NCI-H1417 treated with DMSO at 0.1 percent for 48 hours (cell line): ENCODE data around the gene SELENOH.
"Not testable (repeated sequence)": the region's sequence is repeated elsewhere in the genome, so short reads cannot be mapped to it uniquely, and the experiment has no call there.

ENCODE experiments used
- DNase-seq: peaks from one replicate; lab custom pipeline; 2025; lab: John Stamatoyannopoulos, UW

SELENOH gene, protein sequence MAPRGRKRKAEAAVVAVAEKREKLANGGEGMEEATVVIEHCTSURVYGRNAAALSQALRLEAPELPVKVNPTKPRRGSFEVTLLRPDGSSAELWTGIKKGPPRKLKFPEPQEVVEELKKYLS

DNA sequence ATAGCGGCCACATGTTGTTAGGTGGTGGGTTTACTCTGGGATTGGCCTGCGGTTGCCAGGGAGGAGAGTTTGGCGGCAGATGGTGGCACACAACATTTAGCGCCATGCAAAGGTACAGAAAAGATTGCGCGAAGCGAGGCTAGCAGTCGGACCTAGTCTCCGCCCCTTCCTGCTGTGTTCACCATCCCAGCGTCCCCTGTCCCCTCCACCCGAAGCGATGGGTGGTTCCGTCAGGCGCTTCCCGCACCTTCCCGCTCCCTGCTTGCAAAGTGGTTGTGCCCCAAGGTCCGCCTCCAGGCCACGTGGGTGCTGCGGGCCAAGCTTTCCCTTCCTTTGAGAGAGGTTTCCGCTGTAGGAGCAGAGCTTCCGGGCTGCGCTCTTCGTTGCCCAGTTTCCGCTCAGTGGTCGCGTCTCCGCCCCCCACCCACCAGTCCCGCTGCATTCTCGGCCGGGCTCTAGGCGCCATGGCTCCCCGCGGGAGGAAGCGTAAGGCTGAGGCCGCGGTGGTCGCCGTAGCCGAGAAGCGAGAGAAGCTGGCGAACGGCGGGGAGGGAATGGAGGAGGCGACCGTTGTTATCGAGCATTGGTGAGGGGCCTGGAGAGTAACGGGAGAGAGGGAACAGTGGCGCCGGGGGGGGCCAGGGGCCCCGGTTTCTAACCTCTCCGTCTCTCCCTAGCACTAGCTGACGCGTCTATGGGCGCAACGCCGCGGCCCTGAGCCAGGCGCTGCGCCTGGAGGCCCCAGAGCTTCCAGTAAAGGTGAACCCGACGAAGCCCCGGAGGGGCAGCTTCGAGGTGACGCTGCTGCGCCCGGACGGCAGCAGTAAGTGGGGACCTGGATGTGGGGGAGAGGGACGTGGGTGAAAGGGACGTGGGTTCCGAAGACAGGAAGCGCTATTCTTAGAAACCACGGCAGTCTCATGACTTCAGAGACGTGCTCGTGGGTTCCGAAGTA lies at the start of gene SELENOH:
Gene SELENOH (plus strand): TSS at position 360 of the 955 bp plus-strand sequence. CDS start 105 bp downstream, at position 465.
- DNase-seq, result peak; percentile 95

DNA sequence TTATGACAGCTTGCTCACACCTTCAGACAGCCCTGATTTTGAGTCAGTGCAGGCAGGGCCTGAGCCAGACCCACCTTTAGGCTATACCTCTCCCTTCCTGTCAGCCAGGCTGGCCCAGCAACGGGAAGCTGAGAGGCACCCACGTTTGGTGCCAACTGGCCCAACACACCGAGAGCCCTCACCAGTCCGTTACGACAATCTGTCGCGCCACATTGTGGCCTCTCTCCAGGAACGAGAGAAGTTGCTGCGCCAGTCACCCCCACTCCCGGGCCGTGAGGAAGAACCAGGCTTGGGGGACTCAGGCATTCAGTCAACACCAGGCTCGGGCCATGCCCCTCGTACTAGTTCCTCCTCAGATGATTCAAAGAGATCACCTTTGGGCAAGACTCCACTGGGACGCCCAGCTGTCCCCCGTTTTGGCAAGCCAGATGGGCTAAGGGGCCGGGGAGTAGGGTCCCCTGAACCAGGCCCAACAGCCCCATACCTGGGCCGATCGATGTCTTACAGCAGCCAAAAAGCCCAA lies 42.4 kb upstream of the SELENOH start:
- no peak for DNase-seq

DNA sequence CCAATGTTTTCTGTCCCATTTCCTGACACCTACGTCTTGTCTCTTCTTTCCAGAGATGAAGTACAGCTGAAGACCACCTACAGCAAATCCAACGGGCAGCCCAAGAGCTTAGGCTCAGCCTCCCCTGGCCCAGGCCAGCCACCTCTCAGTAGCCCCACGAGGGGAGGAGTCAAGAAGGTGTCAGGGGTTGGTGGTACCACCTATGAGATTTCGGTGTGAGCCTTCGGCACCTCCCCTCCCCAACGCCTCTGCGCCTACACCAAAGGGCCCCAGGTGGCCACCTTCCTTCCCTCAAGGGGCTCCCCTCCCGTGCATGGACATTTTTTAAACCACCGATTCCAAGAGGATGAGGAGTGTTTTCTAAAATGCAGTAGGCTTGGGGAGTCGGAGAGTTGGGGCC lies 41.5 kb upstream of the SELENOH start:
- no peak for DNase-seq

DNA sequence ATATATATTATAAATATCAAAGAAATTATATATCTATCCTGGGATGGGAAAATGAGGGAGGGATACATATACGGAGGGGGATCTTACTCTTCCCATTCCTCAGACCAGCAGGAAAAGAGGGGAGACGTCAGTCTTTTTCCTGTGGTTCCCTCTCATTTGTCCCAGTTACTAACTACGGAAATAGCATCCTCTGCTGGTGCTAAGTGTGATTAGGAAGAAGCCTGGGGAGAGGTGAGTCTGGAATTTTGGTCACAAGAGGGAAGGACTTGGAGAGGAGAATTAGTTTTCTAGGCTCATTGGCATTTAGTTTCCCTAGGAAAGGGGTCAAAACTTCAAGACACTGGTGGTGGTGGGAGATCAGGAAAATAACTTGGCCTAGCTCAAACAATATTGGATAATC lies 40.9 kb upstream of the SELENOH start:
- DNase-seq, result no peak

DNA sequence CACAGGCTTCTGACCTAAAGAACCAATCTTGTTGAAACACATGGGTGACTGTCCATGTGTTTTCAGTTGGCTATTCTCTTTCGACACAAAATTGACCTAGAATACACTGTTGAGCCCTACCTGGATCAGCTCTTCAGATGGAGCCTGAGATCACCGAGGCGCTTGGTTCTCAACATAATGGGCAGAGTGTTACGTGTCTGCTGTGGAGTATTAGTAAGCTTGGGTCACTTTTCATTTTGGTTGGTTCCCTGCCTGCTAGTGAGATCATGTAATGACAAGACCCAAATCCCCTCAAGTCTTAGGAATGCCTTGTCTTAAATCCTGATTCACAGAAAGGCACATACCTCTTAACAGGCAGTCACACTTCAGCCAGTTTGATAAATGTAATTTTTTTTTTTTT lies 38.0 kb upstream of the SELENOH start:
- DNase-seq, result no peak

DNA sequence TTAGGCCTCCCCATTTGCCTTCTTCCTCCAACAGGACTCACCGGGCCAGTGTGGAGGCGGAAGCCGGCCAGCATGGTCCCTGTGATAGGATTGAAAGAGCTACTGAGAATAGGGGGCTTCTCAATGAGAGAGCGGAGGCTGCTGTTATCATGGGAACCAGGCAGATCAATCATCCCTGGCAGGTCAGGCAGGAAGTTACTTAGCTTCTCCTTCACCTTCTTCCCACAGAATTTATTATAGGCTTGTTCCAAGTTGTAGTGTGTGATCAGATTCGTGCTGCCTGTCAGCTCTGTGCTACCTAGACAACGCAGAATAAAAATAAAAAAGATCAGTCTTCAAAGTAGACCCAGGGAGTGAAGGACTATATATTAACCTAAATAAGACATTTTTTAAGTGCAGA lies 36.4 kb upstream of the SELENOH start:
- no peak for DNase-seq

DNA sequence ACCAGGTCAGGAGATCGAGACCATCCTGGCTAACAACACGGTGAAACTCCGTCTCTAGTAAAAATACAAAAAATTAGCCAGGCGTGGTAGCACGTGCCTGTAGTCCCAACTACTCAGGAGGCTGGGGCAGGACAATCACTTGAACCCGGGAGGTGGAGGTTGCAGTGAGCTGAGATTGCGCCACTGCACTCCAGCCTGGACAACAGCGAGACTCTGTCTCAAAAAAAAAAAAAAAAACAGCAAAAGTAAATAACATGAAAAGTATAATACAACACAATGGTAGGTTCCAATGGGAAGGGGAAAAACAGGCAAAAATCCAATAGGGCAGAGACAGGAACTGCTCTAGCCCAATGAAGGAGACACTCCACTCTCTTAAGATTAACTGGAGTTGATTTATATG lies 35.9 kb upstream of the SELENOH start:
- not testable (repeated sequence) for DNase-seq

DNA sequence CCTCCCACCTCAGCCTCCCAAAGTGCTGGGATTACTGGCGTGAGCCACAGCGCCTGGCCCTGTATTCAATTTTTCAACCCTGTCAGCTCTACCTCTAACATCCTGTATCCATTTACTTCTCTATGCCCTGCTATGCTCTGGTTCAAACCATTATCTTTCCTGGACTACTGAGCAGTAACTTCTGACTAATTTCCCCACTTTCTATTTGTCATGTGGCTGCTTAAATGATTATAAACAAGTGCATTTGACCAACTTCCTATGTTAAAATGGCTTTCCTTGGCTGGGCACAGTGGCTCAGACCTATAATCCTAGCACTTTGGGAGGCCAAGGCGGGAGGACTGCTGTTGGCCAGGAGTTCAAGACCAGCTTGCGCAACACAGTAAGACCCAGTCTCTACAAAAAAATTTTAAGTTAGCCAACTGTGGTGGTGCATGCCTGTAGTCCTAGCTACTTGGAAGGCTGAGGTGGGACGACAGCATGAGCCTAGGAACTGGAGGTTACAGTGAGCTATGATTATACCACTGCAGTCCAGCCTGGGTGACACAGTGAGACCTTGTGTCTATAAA lies 31.4 kb upstream of the SELENOH start:
- no peak for DNase-seq

DNA sequence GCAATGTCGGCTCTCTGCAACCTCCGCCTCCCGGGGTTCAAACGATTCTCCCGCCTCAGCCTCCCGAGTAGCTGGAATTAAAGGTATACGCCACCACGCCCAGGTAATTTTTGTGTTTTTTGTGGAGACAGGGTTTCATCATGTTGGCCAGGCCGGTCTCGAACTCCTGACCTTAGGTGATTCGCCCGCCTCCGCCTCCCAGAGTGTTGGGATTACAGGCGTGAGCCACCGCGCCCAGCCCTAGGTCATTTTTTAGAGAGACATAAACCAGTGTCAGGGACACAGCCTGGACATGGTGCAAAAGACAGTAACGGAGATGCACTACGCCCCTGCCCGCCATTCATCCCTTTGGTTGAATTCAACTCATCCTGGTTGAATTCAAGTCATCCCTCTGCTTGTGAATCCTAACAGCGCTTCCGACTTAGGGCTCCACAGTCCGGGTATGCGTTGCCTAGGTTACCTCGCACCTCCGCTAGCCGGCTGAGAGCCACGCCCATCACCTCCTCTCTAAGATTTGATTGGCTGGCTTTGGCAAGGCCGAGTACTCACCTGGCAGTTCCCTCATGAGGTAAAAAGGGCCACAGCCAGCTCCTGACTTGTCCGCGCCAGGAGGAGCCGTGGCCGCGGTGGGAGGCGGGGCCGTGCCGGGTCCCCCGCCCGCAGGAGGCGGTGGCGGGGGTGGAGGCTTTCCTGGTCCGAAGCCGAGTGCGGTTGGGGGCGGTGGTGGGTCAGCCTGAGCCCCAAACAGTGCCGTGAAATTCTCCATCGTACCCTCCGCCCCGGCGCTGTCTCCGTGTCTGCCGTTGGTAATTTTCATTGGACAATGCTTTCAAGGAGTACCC lies 29.7 kb upstream of the SELENOH start, which contains the start of gene MED19:
Gene MED19 (minus strand): TSS at position 802 of the 842 bp plus-strand sequence. CDS start 36 bp downstream, at position 766.
- DNase-seq, result peak; percentile 86

DNA sequence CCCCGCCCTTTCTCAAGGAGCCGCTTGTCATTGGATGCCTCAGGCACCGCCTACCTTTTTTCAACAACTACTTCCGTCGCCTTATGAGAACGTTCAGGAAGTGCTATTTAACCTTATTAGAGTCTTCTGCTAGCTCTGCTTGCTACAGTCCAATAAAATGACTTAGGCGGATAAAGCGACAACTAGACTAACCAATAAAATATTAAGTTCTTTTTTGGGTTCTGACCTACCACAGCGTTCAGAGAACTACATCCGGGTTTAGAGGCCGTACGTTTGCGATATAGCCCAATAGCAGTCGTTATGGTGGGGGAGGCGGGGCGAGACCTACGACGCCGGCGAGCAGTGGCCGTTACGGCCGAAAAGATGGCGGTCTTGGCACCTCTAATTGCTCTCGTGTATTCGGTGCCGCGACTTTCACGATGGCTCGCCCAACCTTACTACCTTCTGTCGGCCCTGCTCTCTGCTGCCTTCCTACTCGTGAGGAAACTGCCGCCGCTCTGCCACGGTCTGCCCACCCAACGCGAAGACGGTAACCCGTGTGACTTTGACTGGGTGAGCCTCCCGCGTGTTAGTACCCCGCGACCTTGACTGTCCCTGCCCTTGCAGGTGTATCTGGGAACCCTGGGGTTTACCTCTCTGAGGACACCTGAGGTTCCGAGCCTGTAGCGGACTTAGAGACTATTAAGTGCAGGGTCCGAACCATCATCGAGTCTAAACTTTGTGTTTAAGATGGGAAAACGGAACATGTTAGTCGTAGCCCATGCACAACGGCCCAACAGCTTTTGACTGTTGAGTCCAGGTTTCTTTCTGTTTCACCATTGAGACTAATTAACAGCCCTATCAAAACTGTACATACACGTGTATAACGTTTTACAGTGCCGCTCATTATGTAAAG lies 28.8 kb upstream of the SELENOH start, which contains the start of gene TMX2:
Gene TMX2 (plus strand): TSS at position 338 of the 895 bp plus-strand sequence. CDS start 26 bp downstream, at position 364.
- peak; percentile 99 for DNase-seq

DNA sequence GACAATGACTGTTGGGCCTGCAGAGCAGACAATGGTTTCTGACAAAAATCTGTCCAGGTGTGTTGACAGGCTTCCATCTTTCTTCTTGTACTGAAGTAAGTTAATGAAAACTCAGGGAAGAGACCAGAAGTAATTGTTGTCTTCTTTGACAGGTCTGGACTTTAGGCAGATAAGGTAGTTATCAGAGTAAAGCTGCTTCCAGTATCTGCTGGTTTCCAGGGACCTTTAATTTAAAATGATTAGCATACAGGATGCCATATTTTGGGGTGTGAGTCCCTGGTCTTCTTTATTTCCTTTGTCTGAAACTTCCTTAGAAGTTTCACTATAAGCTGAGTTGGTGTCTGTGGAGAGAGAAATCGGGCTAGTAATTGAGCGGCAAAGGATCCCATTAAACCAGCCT lies 27.5 kb upstream of the SELENOH start:
- no peak for DNase-seq

DNA sequence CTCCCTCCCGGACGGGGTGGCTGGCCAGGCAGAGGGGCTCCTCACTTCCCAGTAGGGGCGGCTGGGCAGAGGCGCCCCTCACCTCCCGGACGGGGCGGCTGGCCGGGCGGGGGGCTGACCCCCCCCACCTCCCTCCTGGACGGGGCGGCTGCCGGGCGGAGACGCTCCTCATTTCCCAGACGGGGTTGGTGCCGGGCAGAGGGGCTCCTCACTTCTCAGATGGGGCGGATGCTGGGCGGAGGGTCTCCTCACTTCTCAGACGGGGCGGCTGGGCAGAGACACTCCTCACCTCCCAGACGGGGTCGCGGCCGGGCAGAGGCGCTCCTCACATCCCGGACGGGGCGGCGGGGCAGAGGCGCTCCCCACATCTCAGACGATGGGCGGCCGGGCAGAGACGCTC lies 24.6 kb upstream of the SELENOH start:
- not testable (repeated sequence) for DNase-seq

DNA sequence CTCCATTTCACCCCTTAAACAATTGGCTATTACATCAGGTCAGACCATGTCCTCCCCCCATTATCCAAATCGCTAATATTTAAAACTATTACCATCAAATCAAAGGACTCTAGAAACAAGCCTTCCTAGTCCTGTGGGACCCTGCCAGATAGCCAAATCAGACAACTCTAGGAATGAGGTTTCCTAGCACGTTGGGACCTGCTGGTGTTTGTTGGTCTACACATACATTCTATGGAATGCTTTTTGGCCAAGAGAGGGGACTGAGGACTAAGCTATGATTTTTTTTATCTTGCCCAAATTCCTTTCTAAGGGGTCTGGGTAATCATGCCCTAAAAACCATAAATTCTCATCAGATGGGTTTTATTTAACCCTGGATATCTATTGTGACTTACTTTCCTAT lies 14.1 kb upstream of the SELENOH start:
- DNase-seq, result no peak

DNA sequence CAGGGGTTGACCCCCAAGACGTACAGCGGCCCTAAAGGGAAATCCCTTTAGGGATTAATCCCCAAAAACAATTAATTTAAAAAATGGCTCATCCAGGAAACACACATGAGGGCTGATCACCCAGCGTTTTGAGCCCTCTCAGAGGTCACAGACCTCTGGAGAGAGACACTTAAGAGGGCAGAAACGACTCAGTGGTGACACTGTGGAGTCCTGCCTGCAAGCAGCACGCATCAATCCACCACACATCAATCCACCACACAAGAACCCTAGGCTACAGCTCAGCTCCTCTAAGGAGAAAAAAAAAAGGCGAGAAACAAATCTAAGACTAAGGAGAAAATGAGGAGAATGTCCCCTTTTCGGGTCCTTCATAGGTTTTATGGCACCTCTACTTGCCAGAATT lies 12.5 kb upstream of the SELENOH start:
- no peak for DNase-seq

DNA sequence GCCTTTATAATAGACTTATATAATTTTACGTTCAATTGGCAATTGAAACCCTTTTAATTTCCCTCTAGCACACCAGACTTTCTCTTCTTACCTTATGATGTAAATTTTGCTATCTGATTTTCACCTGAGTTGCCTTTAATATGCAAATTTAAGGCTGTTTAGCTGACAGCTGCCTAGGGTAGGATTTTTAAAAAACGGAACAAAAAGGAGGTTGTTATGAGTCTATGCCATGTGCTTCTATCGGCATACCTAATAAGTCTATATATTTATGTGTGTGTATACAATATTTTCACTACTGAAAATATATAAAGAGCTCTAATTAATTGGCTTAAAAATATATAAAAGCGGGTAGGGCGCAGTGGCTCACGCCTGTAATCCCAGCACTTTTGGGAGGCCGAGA lies 11.8 kb upstream of the SELENOH start:
- DNase-seq, result no peak

DNA sequence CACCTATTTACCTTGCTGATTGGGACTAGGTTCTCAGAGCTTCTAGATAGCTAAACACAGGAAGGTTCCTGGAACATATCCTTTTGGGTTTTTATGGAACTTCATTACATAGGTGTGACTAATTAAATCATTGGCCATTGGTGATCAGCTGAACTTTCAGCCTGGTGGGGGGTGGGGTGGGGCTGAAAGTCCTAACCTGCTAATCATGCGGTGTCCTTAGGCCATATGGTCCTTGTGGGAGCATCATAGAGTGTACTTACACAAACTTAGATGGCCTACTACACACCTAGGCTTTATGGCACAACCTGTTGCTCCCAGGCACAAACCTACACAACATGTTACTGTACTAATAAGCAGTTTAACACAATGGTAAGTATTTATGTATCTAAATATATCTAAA lies 8.6 kb upstream of the SELENOH start:
- no peak for DNase-seq

DNA sequence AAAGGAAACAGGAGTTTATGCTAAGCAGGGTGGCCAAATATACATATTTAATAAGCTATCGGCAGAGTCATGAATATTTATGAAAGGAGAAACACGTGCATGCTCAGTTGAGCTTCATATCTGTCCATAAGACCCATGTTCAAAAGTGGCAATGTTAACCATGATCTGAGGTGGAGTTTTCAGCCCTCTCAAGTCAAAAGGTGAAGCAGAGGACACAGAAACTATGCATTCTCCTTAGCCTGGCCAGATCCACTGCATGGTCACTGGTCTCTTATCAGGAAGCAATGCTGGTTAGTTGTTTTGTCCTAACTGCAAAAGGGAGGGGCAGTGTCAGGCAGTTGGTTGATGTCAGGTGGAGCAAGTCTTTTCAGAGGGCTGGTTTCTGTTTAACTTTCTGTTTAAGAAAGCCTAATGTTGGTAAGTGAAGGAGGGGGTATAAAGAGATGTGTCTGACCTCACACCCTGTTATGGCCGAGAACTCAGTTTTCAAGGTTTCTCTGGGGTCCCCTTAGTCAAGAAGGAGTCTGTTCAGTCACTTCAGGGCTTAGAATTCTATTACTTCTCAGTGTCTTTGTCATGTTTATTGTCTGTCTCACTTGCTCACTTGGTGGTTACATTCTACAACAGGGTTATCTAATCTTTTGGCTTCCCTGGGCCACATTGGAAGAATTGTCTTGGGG lies 5.5 kb upstream of the SELENOH start:
- no peak for DNase-seq

DNA sequence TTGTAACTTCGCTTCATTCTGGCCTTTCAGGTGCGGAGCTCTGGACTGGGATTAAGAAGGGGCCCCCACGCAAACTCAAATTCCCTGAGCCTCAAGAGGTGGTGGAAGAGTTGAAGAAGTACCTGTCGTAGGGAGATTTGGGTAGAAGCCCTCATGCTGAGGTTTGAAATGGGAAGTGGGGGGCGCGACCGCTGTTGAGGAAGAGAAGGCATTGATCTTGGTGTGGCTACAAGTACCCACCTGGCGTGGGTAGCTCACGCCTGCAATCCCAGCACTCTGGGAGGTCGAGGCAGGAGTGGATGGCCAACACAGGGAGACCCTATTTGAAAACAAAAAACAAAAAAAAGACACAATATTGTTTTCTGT lies 779 bp downstream of the SELENOH start:
- no peak for DNase-seq

DNA sequence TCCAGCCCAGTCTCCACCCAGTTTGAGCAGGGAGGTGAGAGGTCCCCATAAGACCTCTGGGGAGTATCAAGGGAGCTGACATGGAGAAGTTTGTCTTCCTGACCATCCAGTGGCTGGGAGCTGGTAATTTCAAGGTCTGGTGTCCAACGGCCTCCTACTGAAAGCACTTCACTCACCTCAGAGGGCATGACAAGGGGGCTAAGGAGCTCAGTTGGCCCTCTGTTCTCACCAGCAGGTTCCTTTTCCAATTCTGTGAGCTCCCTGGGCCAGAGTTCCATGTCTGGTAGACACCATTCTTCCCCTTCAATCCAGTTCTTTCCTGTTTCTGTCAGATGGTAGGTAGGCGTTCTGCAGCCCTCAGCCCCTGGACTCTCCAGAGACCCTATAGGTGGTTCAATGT lies 3.1 kb downstream of the SELENOH start:
- no peak for DNase-seq

DNA sequence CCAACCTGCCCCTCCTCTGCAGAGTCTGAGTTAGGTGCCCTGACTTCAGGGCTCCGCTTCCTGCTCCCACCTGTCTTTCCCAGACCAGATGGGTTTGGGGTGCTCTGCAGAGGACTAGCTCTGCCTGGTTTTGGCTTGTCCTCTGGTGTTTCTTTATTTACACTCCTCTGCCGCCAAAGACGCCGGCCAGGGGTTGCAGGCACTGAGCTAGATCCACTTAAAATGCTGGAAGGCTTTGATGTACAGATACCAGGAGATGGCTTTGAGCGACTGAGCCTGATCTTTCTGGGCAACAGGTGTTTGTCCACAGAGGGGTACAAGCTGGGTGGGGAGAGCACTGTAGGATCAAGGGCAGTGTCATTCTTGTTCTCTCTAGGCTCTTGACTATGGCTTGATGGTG lies 3.9 kb downstream of the SELENOH start:
- DNase-seq, result no peak
